ENCODE measurements around the gene HTR3B.
"Not testable (repeated sequence)": the region's sequence is repeated elsewhere in the genome, so short reads cannot be mapped to it uniquely, and the experiment has no call there.

Gene HTR3B

DNA sequence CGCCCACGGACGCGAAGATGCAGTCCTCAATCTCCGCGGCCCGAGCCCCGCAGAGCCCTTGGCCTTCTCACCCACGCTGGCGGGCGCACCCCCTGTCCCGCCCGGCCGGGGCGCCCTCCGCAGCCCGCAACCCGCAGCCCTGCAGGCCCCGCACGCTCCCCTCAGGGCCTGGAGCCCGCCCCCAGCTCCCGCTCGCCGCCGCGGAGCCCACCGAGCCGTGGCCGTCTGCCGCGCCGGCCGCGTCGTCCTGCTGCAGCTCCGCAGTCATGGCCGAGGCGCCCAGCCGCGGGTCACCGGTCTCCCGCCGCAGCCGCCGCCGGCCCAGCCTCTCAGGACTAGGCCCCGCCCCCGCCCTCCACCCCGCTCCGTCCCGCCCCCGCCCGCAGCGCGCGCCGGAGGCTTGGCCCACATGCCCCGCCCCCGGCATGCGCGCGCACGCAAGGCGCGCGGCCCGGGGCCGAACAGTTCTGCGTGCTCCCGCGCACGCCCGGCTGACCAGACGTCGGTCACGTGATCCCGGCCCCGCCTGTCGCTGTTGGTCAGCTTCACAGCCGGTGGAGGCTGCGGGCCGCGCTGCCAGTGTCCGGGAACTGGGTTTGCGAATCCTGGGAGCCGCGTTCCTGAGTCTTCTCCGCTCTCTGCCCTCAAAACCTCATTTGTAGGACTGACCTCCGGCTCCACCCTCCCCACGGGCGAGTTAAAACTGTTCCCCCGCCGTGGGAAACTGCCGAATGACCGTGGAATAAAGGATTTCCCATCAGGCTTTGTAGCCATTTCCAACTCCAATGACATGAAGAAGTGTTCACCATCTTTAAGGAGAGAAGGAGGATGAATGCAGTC lies 29.1 kb upstream of the HTR3B start, which contains the start of gene USP28:
Gene USP28, minus strand, starts transcription at position 339 of the 840 bp plus-strand sequence. Its CDS starts 71 bp downstream, at position 268.
- in situ Hi-C loops (cut with HindIII; ENCODE audit: low sequenced_read_pairs), result no loop called here
- DNase-seq (ENCODE audit: low read depth, low spot score), result peak; percentile 97
- TF ChIP-seq, protein P1, sequence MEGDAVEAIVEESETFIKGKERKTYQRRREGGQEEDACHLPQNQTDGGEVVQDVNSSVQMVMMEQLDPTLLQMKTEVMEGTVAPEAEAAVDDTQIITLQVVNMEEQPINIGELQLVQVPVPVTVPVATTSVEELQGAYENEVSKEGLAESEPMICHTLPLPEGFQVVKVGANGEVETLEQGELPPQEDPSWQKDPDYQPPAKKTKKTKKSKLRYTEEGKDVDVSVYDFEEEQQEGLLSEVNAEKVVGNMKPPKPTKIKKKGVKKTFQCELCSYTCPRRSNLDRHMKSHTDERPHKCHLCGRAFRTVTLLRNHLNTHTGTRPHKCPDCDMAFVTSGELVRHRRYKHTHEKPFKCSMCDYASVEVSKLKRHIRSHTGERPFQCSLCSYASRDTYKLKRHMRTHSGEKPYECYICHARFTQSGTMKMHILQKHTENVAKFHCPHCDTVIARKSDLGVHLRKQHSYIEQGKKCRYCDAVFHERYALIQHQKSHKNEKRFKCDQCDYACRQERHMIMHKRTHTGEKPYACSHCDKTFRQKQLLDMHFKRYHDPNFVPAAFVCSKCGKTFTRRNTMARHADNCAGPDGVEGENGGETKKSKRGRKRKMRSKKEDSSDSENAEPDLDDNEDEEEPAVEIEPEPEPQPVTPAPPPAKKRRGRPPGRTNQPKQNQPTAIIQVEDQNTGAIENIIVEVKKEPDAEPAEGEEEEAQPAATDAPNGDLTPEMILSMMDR (IDR thresholded peaks at IDR 0.05; ENCODE audit: low read depth, low read length), result no peak
- peak within 1 kb of the TSS; percentile 77 for H3K4me3 ChIP-seq (ENCODE audit: low read depth, low read length)

DNA sequence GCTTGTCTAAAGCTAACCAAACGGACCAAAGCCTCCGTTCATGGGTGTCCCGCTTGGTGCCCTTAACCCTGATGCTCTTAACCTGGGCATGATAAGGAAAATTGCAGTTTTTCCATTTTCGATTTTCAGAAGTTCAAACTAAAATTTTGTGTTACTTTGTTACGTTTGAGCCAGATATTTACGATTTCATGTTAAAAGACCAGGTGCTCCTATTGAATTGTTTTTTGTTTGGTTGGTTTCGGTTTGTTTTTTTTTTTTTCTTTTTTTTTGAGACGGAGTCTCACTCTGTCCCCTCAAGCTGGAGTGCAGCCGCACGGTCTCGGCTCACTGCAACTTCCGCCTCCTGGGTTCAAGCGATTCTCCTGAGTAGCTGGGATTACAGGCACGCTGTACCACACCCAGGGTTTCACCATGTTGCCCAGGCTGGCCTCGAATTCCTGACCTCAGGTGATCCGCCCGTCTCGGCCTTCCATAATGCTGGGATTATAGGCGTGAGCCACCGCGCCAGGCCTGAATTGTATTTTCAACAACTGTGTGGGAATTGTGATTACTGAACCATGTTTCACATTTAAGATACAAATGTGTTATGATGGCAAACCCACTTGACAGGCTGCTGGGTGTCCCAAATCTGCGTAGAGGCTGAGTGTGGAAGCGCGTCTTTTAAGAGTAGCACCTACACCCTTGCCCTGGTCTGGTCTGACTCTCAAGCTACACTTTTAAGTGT lies 28.4 kb upstream of the HTR3B start:
- no peak for DNase-seq (ENCODE audit: low read depth, low spot score)
- in situ Hi-C loops (cut with HindIII; ENCODE audit: low sequenced_read_pairs), result no loop called here
- peak overlapping the region; percentile 62 for H3K4me3 ChIP-seq (ENCODE audit: low read depth, low read length)
- TF ChIP-seq, protein P1 (IDR thresholded peaks at IDR 0.05; ENCODE audit: low read depth, low read length), result no peak

DNA sequence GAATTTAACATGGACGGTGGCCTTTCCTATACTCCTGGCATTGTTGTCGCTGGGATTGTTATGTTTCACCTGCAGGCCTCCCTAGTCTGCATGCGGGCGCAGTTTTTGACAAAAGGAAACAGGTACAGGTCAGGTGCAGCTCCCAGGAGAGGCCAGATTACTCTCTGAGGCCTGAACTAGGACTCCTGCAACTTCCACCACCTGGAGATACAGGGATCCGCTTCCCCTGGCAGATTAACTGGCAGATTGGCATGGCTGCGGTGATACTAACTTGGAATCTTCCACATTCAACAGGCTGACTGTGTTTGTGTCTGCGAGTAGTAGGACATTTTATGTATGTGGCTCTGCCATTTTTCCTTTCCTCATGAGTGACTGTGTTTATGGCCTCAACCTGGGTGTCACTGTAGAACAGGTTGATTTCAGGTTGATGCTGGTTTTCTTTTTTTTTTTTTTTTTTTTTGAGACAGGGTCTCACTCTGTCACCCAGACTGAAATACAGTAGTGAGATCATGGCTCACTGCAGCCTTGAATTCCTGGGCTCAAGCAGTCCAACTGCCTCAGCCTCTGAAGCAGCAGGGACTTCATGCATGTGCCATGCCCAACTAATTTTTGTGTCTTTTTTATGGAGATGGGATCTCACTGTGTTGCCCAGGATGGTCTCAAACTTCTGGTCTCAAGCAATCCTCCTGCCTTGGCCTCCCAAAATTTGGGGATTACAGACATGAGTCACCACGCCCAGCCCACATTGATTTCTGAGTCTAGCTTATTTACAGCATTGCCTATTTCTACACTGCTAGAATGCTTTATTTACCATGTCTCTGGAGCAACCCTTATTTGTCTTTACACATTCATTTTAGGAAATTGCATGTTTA lies 27.6 kb upstream of the HTR3B start:
- in situ Hi-C loops (cut with HindIII; ENCODE audit: low sequenced_read_pairs), result no loop called here
- no peak for DNase-seq (ENCODE audit: low read depth, low spot score)
- TF ChIP-seq, protein P1 (IDR thresholded peaks at IDR 0.05; ENCODE audit: low read depth, low read length), result no peak
- H3K4me3 ChIP-seq (ENCODE audit: low read depth, low read length), result no peak overlapping the region

DNA sequence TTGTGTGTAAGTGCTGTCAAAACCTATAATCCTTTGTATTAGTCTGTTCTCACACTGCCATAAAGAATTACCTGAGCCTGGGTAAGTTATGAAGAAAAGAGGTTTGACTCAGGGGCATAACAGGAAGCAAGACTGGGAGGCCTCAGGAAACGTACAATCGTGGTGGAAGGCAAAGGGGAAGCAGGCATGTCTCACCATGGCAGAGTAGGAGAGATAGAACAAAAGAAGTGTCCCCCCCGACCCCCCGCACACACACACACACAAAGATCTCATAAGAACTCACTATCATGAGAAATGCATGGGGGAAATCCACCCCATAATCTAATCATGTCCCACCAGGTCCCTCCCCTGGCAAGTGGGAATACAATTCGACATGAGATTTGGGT lies 26.9 kb upstream of the HTR3B start:
- TF ChIP-seq, protein P1 (IDR thresholded peaks at IDR 0.05; ENCODE audit: low read depth, low read length), result no peak
- in situ Hi-C loops (cut with HindIII; ENCODE audit: low sequenced_read_pairs), result no loop called here
- DNase-seq (ENCODE audit: low read depth, low spot score), result no peak
- H3K4me3 ChIP-seq (ENCODE audit: low read depth, low read length), result no peak overlapping the region

DNA sequence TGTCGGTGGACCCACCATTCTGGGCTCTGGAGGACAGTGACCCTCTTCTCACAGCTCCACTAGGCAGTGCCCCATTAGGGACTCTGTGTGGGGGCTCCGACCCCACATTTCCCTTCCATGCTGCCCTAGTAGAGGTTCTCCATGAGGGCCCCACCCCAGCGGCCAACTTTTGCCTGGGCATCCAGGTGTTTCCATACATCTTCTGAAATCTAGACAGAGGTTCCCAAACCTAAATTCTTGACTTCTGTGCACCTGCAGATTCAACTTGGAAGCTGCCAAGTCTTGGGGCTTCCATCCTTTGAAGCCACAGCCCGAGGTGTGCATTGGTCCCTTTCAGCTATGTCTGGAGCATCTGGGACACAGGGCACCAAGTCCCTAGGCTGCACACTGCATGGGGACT lies 25.1 kb upstream of the HTR3B start:
- H3K4me3 ChIP-seq (ENCODE audit: low read depth, low read length); DNase-seq (ENCODE audit: low read depth, low spot score); in situ Hi-C loops (cut with HindIII; ENCODE audit: low sequenced_read_pairs): not testable (repeated sequence)

DNA sequence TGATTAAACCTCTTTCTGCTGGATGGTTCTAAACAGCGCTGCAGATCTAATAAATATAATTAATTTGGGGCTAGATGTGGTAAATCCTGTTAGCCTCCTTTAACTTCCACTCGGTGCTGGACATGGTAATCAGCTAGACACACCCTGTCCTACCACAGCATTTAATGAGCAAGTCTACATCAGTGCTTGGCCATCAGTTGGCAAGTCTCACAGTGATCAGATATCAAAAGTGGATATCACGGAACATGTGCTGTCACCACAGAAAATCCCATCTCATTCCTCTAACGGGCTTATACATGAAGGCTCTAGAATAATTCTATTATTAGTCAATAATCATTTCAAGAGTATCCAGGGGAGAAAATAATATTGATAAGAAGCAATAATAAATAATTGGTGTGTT lies 23.6 kb upstream of the HTR3B start:
- TF ChIP-seq, protein P1 (IDR thresholded peaks at IDR 0.05; ENCODE audit: low read depth, low read length), result no peak
- no peak overlapping the region for H3K4me3 ChIP-seq (ENCODE audit: low read depth, low read length)
- DNase-seq (ENCODE audit: low read depth, low spot score), result no peak
- in situ Hi-C loops (cut with HindIII; ENCODE audit: low sequenced_read_pairs), result no loop called here

All from astrocyte of the spinal cord (primary cell).